HEK293T (cell line): ENCODE results near the gene SCUBE2.

ENCODE experiments used
- CTCF ChIA-PET: fragments of 350-600 bp; formaldehyde crosslinking; extraction: SDS; loops from one replicate; lab custom pipeline; 2021; ENCODE audit warnings: antibody characterized with exemption, inconsistent platforms; lab: Yijun Ruan, JAX
- POLR2A ChIA-PET: fragments of 350-600 bp; formaldehyde crosslinking; extraction: SDS; loops from one replicate; lab custom pipeline; 2020; ENCODE audit warnings: antibody characterized with exemption, inconsistent platforms; lab: Yijun Ruan, JAX
- DNase-seq: peaks from one replicate; pipeline ENCODE4 v3.0.0; 2012; ENCODE audit warnings: mixed read lengths; ENCODE audit errors: extremely low spot score
- ARNT ChIP-seq: fragments of 450-650 bp; IDR thresholded peaks from 2 replicates; pipeline ENCODE4 v1.6.1; 2017; ENCODE audit warnings: mild to moderate bottlenecking
- BHLHE40 ChIP-seq: fragments of 450-650 bp; IDR thresholded peaks from 2 replicates; pipeline ENCODE4 v1.6.1; 2016; ENCODE audit warnings: mild to moderate bottlenecking, moderate library complexity, borderline replicate concordance
- CTBP1 ChIP-seq: fragments of 450-650 bp; IDR thresholded peaks from 2 replicates; pipeline ENCODE4 v1.6.1; 2016; ENCODE audit warnings: borderline replicate concordance
- ELF4 ChIP-seq: fragments of 450-650 bp; IDR thresholded peaks from 2 replicates; pipeline ENCODE4 v1.6.1; 2017; ENCODE audit warnings: antibody characterized with exemption
- FOXA1 ChIP-seq: fragments of 450-650 bp; IDR thresholded peaks from 2 replicates; pipeline ENCODE4 v1.6.1; 2016; ENCODE audit warnings: mild to moderate bottlenecking
- FOXK2 ChIP-seq: fragments of 450-650 bp; IDR thresholded peaks from 2 replicates; pipeline ENCODE4 v1.6.1; 2016; ENCODE audit warnings: mild to moderate bottlenecking
- FOXM1 ChIP-seq: fragments of 450-650 bp; IDR thresholded peaks from 2 replicates; pipeline ENCODE4 v1.6.1; 2017; ENCODE audit warnings: mild to moderate bottlenecking, borderline replicate concordance
- HDGF ChIP-seq: fragments of 450-650 bp; IDR thresholded peaks from 2 replicates; pipeline ENCODE4 v1.6.1; 2017; ENCODE audit warnings: antibody characterized with exemption, borderline replicate concordance
- L3MBTL2 ChIP-seq: fragments of 450-650 bp; conservative IDR thresholded peaks from 2 replicates; pipeline ENCODE4 v1.6.1; 2016; ENCODE audit warnings: mild to moderate bottlenecking
- LEF1 ChIP-seq: fragments of 450-650 bp; IDR thresholded peaks from 2 replicates; pipeline ENCODE4 v1.6.1; 2017; ENCODE audit warnings: mild to moderate bottlenecking, borderline replicate concordance
- NFRKB ChIP-seq: fragments of 450-650 bp; IDR thresholded peaks from 2 replicates; pipeline ENCODE4 v1.6.1; 2016; ENCODE audit warnings: mild to moderate bottlenecking, moderate library complexity
- SP1 ChIP-seq: fragments of 450-650 bp; IDR thresholded peaks from 2 replicates; pipeline ENCODE4 v1.6.1; 2017
- SUZ12 ChIP-seq: fragments of 450-650 bp; IDR thresholded peaks from 2 replicates; pipeline ENCODE4 v1.6.1; 2016; ENCODE audit warnings: mild to moderate bottlenecking
- TARDBP ChIP-seq: fragments of 450-650 bp; IDR thresholded peaks from 2 replicates; pipeline ENCODE4 v1.6.1; 2016
- ZNF384 ChIP-seq: fragments of 450-650 bp; IDR thresholded peaks from 2 replicates; pipeline ENCODE4 v1.6.1; 2016
- TF ChIP-seq, protein P1 (sequence below): fragments of 450-650 bp; IDR thresholded peaks from 2 replicates; pipeline ENCODE4 v1.6.1; 2016

SCUBE2 gene

DNA sequence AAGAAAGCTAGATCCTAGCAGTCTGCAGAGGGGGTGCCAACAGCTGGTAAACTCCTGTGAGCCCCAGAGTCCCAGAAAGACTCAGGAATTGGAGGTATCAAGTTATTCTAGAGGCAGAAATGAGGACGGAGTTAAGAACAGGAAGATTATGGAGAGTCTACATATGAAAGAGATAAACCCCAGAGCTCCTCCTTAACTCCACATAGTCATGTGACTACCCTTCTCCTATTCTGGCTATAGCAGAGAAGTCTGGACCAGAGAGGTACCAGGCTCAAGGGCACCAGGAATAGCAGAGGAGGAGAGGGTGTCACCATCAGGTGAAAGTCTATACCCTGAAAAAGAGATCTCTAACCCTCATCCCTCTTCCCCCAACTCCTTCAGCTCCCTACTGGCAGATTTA lies 29.6 kb downstream of the SCUBE2 start:
- TF ChIP-seq SP1 (no peak), HDGF (no peak), ZNF384 (no peak), FOXM1 (no peak), ARNT (no peak), FOXA1 (no peak), L3MBTL2 (no peak), LEF1 (no peak), NFRKB (no peak), SUZ12 (no peak), CTBP1 (no peak)
- CTCF ChIA-PET: interaction anchor here (0.6 kb wide), 1 partner anchor 28 kb away, joined by 4 read pairs; no protein-coding TSS in a partner anchor
- POLR2A ChIA-PET: interaction anchor here (1.1 kb wide), 1 partner anchor 14 kb away, joined by 3 read pairs; no protein-coding TSS in a partner anchor
- no peak for DNase-seq

DNA sequence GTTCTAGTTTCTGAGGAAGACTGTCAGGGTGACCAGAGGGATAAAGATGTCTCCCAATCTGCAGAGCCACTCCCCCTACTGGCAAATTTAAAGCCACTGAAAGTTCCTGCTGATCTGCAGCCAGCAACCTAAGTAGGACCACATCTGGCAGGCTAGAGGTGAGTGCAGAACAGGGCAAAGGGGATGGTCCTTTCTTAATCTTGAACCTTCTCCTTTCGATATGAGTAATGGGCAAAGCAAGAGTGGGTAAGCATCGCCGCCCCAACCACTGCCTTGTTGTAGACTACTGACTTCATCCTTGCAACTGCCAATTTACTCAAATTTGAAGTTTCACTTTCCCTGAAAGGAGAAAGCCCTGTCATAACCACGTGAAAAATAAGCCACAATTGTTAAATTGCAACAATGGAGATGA lies 30.7 kb downstream of the SCUBE2 start:
- ChIA-PET CTCF (interaction anchor here (0.7 to 1.4 kb wide), 2 partner anchors 61 to 141 kb away, joined by 3 read pairs; no protein-coding TSS in a partner anchor), POLR2A (no interaction called here)
- DNase-seq: peak; percentile 25
- TF ChIP-seq L3MBTL2: no peak

DNA sequence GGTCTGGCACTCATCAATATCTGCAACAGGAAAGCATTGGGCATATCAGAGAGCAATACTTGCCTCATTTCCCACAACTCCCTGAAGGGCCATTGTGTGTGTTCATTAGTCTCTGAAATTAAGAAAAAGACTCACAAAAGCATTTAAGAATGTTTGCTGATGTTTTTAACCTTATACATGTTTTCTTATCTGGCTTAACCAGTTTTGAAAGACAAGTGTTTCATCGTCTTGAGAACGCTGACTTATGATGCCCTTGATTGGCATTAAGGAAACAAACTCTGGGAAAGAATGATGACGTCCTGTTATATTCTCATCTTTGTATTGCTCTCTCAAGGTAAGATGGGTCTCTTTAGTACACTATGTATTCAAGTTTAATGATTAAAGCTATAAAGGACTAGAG lies 32.0 kb downstream of the SCUBE2 start:
- DNase-seq: no peak
- ChIA-PET POLR2A (no interaction called here), CTCF (interaction anchor here (0.7 to 1.4 kb wide), 3 partner anchors 10 to 59 kb away, joined by 3 read pairs; no protein-coding TSS in a partner anchor)
- TF ChIP-seq ZNF384 (no peak), FOXK2 (no peak)

DNA sequence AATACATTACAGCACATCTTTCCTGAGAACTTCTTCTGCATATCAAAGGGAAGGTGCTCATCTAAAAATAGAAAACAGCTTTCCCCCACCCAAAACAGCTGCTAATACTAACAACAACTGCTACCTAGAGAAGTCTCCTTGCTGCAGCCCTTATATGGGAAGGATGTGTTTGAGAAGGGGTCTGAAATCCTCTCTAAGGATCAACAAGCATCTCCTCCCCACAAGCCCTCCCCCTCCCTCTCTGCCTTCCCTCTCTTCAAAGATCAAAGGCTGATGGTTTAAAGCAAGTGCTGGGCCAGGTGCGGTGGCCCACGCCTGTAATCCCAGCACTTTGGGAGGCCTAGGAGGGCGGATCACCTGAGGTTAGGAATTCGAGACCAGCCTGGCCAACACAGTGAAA lies 33.5 kb downstream of the SCUBE2 start:
- ChIA-PET POLR2A (no interaction called here), CTCF (no interaction called here)
- no peak for DNase-seq
- TF ChIP-seq, protein P1, sequence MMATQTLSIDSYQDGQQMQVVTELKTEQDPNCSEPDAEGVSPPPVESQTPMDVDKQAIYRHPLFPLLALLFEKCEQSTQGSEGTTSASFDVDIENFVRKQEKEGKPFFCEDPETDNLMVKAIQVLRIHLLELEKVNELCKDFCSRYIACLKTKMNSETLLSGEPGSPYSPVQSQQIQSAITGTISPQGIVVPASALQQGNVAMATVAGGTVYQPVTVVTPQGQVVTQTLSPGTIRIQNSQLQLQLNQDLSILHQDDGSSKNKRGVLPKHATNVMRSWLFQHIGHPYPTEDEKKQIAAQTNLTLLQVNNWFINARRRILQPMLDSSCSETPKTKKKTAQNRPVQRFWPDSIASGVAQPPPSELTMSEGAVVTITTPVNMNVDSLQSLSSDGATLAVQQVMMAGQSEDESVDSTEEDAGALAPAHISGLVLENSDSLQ: no peak
- TF ChIP-seq NFRKB: no peak
- TF ChIP-seq LEF1: no peak
- TF ChIP-seq FOXA1: no peak
- no peak for TF ChIP-seq TARDBP
- TF ChIP-seq HDGF: no peak
- TF ChIP-seq CTBP1: no peak
- TF ChIP-seq FOXK2: no peak
- TF ChIP-seq ELF4: no peak
- TF ChIP-seq SP1: no peak
- no peak for TF ChIP-seq ZNF384
- TF ChIP-seq FOXM1: no peak
- no peak for TF ChIP-seq SUZ12
- TF ChIP-seq L3MBTL2: no peak
- TF ChIP-seq BHLHE40: no peak
- TF ChIP-seq ARNT: no peak

DNA sequence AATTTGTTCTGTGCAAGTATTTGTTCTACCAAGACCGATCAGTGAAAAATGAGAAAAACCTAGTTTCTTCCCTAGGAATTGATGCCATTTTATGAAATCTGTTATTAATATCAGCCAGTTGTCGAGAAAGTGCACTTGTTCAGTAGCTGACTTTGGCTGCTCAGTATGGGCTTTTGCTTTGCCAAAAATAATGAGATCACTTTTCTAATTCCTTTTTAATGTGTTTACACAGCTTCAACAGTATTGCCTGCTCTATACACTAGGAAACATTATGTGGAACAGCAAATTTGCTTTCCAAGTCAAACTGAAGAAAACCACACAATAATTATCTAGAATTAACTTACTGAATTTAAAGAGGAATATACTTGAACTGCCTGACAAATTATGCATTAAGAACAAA lies 34.4 kb downstream of the SCUBE2 start:
- ChIA-PET POLR2A (no interaction called here), CTCF (no interaction called here)
- TF ChIP-seq ZNF384 (no peak), FOXA1 (no peak), SUZ12 (no peak), HDGF (no peak), TARDBP (no peak), LEF1 (no peak), L3MBTL2 (no peak), SP1 (no peak), BHLHE40 (no peak), FOXM1 (no peak), FOXK2 (no peak), NFRKB (no peak)
- DNase-seq: no peak

DNA sequence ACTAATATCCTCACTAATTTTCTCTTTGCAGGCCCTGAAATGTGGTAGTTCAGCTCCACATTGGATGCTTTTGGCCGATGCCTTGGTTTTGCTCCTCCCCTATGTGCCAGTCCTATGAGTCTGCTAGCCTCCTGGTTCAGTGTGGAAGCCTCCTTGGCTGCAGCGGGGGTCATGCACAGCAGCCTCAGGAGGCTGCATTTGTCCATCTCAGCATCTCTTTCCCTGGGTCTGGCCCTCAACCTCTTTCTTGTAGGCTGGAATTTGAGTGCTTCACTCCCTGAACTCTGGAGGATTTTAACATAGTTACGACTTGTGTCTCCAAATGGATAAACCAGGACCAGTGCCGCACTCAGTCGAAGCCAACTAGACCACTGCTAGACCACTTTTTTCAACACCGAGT lies 34.9 kb downstream of the SCUBE2 start:
- no peak for TF ChIP-seq FOXA1
- TF ChIP-seq LEF1: no peak
- TF ChIP-seq FOXM1: no peak
- TF ChIP-seq CTBP1: no peak
- no peak for TF ChIP-seq SP1
- no peak for TF ChIP-seq L3MBTL2
- TF ChIP-seq, protein P1: no peak
- TF ChIP-seq ARNT: no peak
- no peak for TF ChIP-seq ELF4
- no peak for TF ChIP-seq ZNF384
- no peak for TF ChIP-seq HDGF
- TF ChIP-seq SUZ12: no peak
- no peak for TF ChIP-seq BHLHE40
- no peak for TF ChIP-seq FOXK2
- TF ChIP-seq NFRKB: no peak
- TF ChIP-seq TARDBP: no peak
- CTCF ChIA-PET: no interaction called here

More for the DNA sequence above, 34.9 kb downstream of the SCUBE2 start:
- no peak for DNase-seq
- POLR2A ChIA-PET: no interaction called here
